Measurements from ENCODE around the gene CCDC8. TPM values are rescaled to one million over a fixed set of nuclear protein-coding genes. Genes with fewer than 3 reads are reported as not detected.

CCDC8 gene
- polyA plus RNA-seq, 2 of the 4 experiments (the other 2 are of a cell fraction): 0.04 to 0.08 TPM

DNA sequence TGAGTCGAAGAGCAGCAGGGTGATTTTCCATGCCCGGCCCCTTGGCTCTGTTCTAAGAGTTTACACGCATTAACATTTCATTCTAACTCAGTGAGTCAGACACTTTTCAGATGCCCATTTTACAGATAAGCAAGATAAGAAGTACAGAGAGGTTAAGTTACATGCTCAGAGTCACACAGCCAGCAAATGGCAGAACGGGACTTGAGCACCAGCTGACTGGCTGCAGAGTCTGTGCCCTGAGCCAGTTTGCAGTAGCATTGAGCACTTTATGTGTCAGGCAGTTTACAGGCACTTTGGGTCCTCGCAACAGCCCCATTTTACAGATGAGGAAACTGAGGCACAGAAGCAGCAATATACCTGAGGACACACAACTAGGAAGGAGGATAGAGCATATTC, 19.0 kb downstream of the CCDC8 start:
- DNase-seq (ENCODE audit: low read depth in 1 of 2, low spot score in 1 of 2) (no peak), FAIRE-seq (no peak), ATAC-seq (no peak)
- POLR2A ChIA-PET: interaction anchor here (0.6 kb wide), 3 partner anchors 26 to 113 kb away, joined by 3 read pairs; no protein-coding TSS in a partner anchor
- TF ChIP-seq HOXB13 (CRISPR knock-in tag; IDR thresholded peaks at IDR 0.05; ENCODE audit: low read depth) (no peak), HDAC2 (IDR thresholded peaks at IDR 0.05) (peak; percentile 74; the same call in 1 of the 2 replicates), CBX2 (IDR thresholded peaks at IDR 0.05; ENCODE audit: borderline replicate concordance, low read depth) (no peak), CHD4 (IDR thresholded peaks at IDR 0.05; ENCODE audit: borderline replicate concordance) (0 out of 2 replicates have a peak, but pooled peaks have one; percentile 35), ZFP36 (IDR thresholded peaks at IDR 0.05; ENCODE audit: borderline replicate concordance, partially characterized antibody) (peak; percentile 79), SMC3 (IDR thresholded peaks at IDR 0.05) (no peak), KDM1A (IDR thresholded peaks at IDR 0.05; ENCODE audit: low read depth) (peak; percentile 88), POLR2AphosphoS2 (conservative IDR thresholded peaks at IDR 0.05; ENCODE audit: low read length) (no peak), TFCP2L1 (CRISPR knock-in tag; IDR thresholded peaks at IDR 0.05) (no peak)
- TF ChIP-seq, protein P1, sequence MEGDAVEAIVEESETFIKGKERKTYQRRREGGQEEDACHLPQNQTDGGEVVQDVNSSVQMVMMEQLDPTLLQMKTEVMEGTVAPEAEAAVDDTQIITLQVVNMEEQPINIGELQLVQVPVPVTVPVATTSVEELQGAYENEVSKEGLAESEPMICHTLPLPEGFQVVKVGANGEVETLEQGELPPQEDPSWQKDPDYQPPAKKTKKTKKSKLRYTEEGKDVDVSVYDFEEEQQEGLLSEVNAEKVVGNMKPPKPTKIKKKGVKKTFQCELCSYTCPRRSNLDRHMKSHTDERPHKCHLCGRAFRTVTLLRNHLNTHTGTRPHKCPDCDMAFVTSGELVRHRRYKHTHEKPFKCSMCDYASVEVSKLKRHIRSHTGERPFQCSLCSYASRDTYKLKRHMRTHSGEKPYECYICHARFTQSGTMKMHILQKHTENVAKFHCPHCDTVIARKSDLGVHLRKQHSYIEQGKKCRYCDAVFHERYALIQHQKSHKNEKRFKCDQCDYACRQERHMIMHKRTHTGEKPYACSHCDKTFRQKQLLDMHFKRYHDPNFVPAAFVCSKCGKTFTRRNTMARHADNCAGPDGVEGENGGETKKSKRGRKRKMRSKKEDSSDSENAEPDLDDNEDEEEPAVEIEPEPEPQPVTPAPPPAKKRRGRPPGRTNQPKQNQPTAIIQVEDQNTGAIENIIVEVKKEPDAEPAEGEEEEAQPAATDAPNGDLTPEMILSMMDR (IDR thresholded peaks at IDR 0.05): no peak
- 88% methylated on average over 5 of the region's 5 CpGs for WGBS (ENCODE audit: missing lambda C conversion rate)
- peaks cover 5% of the 10 kb centered on the region; the same call in 1 of the 3 replicates for H3K9me3 ChIP-seq
- no peaks in the 10 kb centered on the region for H3K4me1 ChIP-seq
- no peak overlapping the region for H3K4me2 ChIP-seq
- CTCF ChIA-PET: interaction anchor here (0.8 to 30.8 kb wide), 27 partner anchors 7 to 316 kb away, joined by 3 to 501 read pairs (median 14); partner anchors contain the start of genes PNMA8A and PPP5C
- H3K4me3 ChIP-seq: no peak overlapping the region
- H3K27ac ChIP-seq: no peak overlapping the region

DNA sequence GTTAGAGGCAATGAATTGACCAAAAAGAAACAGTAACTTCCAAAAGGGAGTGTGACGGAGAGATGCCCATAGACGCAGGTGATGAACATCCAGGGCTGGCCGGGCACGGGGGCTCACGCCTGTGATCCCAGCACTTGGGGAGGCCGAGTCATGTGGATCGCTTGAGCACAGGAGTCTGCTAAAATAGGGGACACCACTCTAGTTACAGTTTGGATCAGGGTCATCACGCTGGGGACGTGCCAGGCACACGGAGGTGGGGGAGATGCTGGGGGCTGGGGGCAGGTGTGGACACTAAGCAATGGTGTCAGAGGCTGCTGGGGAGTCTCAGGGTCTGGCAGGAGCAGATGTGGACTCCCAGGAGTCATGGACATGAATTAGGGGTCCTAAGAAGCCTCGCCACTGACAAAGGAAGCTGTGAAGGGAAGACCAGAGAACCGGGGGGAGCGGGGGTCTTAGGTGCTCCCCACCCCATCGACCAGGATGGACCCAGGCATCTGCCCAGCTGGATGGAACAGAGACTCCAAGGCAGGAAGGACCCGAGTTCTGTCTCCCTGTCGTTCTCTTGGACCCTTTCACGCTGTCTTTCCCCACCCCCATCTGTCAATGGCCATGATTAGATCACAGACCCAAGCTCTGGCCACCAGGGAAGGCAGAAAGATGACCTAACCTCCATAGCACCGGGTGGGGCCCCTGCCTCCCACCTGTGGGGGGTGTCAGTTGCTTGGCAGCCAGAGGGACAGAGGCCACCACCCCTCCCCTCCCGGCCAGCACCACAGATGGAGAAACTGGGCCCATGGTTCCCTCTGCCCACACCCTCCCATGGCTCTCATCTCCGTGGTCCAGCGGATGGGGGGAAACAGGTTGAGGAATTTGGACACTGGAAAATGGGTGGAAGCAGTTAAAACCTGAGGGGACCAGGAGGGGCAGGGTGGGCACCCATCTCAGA, 19.6 kb downstream of the CCDC8 start:
- Histone ChIP-seq H3K4me2 (no peak overlapping the region), H3K27ac (no peak overlapping the region), H3K4me3 (no peak overlapping the region), H3K4me1 (no peaks in the 10 kb centered on the region), H3K9me3 (peaks cover 6% of the 10 kb centered on the region; the same call in 1 of the 3 replicates)
- ATAC-seq: no peak
- POLR2A ChIA-PET: no interaction called here
- CTCF ChIA-PET: interaction anchor here (0.6 to 30.8 kb wide), 12 partner anchors 8 to 150 kb away, joined by 4 to 501 read pairs (median 46); partner anchors contain the start of gene PNMA8A
- 79% methylated on average over 21 of the region's 21 CpGs for WGBS (ENCODE audit: missing lambda C conversion rate)
- DNase-seq (ENCODE audit: low read depth in 1 of 2, low spot score in 1 of 2): no peak
- FAIRE-seq: no peak
- TF ChIP-seq CHD4 (IDR thresholded peaks at IDR 0.05; ENCODE audit: borderline replicate concordance) (no peak), HOXB5 (CRISPR knock-in tag; IDR thresholded peaks at IDR 0.05) (no peak), JUNB (IDR thresholded peaks at IDR 0.05) (no peak), EP300 (IDR thresholded peaks at IDR 0.05) (no peak), CBX2 (IDR thresholded peaks at IDR 0.05; ENCODE audit: borderline replicate concordance, low read depth) (no peak), RFX5 (IDR thresholded peaks at IDR 0.05) (no peak), PHF8 (IDR thresholded peaks at IDR 0.05; ENCODE audit: borderline replicate concordance, low read depth) (no peak), RAD21 (conservative IDR thresholded peaks at IDR 0.05 in 1 of 2, IDR thresholded peaks at IDR 0.05 in 1 of 2) (no peak), POLR2A (IDR thresholded peaks at IDR 0.05; ENCODE audit: low read length) (no peak), MAFK (IDR thresholded peaks at IDR 0.05; ENCODE audit: partially characterized antibody) (no peak), NR3C1 (IDR thresholded peaks at IDR 0.05) (no peak), RNF2 (IDR thresholded peaks at IDR 0.05; ENCODE audit: borderline replicate concordance, low read depth) (no peak)
- TF ChIP-seq, protein P2, sequence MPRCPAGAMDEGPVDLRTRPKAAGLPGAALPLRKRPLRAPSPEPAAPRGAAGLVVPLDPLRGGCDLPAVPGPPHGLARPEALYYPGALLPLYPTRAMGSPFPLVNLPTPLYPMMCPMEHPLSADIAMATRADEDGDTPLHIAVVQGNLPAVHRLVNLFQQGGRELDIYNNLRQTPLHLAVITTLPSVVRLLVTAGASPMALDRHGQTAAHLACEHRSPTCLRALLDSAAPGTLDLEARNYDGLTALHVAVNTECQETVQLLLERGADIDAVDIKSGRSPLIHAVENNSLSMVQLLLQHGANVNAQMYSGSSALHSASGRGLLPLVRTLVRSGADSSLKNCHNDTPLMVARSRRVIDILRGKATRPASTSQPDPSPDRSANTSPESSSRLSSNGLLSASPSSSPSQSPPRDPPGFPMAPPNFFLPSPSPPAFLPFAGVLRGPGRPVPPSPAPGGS (IDR thresholded peaks at IDR 0.05): no peak
- TF ChIP-seq, protein P1 (IDR thresholded peaks at IDR 0.05): no peak
- TF ChIP-seq, protein P3, sequence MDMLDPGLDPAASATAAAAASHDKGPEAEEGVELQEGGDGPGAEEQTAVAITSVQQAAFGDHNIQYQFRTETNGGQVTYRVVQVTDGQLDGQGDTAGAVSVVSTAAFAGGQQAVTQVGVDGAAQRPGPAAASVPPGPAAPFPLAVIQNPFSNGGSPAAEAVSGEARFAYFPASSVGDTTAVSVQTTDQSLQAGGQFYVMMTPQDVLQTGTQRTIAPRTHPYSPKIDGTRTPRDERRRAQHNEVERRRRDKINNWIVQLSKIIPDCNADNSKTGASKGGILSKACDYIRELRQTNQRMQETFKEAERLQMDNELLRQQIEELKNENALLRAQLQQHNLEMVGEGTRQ (IDR thresholded peaks at IDR 0.05): no peak

All from A549 (cell line).